ENCODE measurements around the gene SGPP2. TPM values are rescaled to one million over a fixed set of nuclear protein-coding genes. Genes with fewer than 3 reads are reported as not detected.

SGPP2 gene
- total RNA-seq, 3 donors from 2014 or later, result 0.32 to 8.8 (median 1.3) TPM

DNA sequence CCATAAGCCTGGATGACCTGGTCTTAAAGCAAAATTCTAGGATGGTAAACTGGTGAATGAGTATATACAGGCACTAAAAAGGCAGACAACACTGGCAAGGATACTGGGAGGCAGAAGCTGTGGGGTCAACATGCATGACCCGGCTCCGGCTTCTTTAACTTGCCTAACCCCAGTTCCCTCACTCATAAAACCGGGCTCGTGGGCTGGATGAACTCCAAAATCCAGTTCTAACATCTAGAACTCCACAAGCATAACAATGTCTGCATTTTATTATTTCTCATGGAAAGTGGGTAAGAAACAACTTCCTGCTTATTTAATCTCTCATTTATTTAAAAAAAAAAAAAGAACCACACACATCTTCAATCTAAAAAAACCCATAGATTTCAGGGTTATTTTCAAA, 174.3 kb downstream of the SGPP2 start:
- Histone ChIP-seq H3K4me1 (no peaks in the 10 kb centered on the region), H3K36me3 (no peaks in the 10 kb centered on the region), H3K27me3 (no peaks in the 10 kb centered on the region), H3K9me3 (no peaks in the 10 kb centered on the region), H3K4me3 (no peak overlapping the region), H3K27ac (no peak overlapping the region)
- DNase-seq (ENCODE audit: low spot score in 2 of 2), result no peak
- no peak for TF ChIP-seq POLR2AphosphoS5 (IDR thresholded peaks at IDR 0.05)
- TF ChIP-seq CTCF (IDR thresholded peaks at IDR 0.05), result no peak
- TF ChIP-seq POLR2A (IDR thresholded peaks at IDR 0.05), result no peak
- intact Hi-C loops (cut with DNase I; ENCODE audit: low total_unique reads), result loop anchor here (5.0 kb wide), 1 partner anchor 644 kb away; no protein-coding TSS in a partner anchor

DNA sequence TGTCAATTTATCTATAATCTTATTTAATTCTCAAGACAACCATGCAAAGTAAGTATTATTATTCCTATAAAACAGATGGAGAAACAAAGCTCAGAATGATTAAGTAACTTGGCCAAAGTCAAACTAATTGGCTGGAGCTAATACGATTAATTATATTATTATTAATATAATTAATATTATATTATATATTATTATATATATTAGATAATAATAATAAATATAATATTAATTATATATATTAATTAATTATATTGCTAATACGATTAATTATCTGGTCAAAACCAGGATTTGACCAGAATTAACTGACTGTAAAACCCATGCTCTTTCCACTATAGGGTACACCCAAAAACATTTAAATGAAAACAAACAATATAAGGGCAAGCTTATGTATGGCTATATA, 179.2 kb downstream of the SGPP2 start:
- TF ChIP-seq POLR2AphosphoS5 (IDR thresholded peaks at IDR 0.05) (no peak), POLR2A (IDR thresholded peaks at IDR 0.05) (no peak), CTCF (IDR thresholded peaks at IDR 0.05) (no peak)
- no peaks in the 10 kb centered on the region for H3K27me3 ChIP-seq
- no peak overlapping the region for H3K4me3 ChIP-seq
- no peaks in the 10 kb centered on the region for H3K36me3 ChIP-seq
- H3K4me1 ChIP-seq, result no peaks in the 10 kb centered on the region
- no peak for DNase-seq (ENCODE audit: low spot score in 2 of 2)
- H3K9me3 ChIP-seq, result no peaks in the 10 kb centered on the region
- no peak overlapping the region for H3K27ac ChIP-seq
- intact Hi-C loops (cut with DNase I; ENCODE audit: low total_unique reads), result no loop called here

DNA sequence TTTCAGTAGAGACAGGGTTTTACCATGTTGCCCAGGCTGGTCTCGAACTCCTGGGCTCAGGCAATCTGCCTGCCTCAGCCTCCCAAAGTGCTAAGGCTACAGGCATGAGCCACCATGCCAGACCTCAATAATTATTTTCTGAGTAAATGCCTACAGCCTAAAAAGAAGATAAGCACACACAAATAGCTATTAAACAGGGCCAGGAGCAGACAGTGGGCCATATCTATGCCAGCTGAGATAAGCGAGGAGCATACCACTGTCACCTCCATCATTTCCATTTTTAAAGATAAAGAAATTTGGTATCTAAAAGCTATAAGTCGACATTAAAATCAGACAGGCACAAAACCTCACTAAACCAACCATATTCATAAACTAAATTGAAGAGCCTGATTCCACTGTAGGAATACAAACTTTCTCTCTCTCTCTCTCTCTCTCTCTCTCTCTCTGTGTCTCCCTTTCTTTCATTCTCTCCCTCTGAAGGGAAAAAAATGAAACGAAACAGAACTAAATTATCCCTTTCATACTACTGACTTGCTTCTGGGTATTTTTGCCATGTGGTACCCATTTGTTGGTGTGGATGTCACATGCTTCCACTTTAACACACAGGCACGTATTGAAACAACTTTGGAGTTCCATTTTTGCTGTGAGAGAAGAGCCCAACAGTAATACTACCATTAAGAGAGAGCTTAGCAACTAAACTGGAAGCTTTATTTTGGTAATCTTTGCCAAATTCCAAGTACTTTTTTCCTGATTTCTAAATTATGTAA, 180.6 kb downstream of the SGPP2 start:
- TF ChIP-seq POLR2A (IDR thresholded peaks at IDR 0.05) (no peak), POLR2AphosphoS5 (IDR thresholded peaks at IDR 0.05) (no peak), CTCF (IDR thresholded peaks at IDR 0.05) (no peak)
- no peak for DNase-seq (ENCODE audit: low spot score in 2 of 2)
- no peak overlapping the region for H3K27ac ChIP-seq
- no peak overlapping the region for H3K4me3 ChIP-seq
- no peaks in the 10 kb centered on the region for H3K36me3 ChIP-seq
- H3K9me3 ChIP-seq, result no peaks in the 10 kb centered on the region
- no peaks in the 10 kb centered on the region for H3K4me1 ChIP-seq
- intact Hi-C loops (cut with DNase I; ENCODE audit: low total_unique reads), result no loop called here
- no peaks in the 10 kb centered on the region for H3K27me3 ChIP-seq

DNA sequence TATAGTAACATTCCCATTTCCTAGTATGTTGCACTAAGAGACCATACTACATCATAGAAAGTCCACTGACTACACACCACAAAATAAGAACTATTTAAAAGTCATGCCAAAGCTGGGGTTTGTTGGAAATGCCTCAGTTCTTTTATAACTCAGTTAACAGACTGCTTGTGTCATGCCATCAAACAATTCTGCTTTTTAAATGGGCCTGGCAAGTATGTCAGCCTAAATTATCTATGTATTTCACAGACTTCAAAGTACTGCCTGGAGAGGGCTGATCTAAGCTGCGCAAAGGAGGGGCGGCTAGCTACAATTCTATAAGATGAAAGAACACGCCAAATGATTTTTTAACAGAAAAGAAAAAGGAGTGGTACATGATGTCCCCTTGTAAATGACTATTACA, 182.0 kb downstream of the SGPP2 start:
- Histone ChIP-seq H3K27me3 (no peaks in the 10 kb centered on the region), H3K27ac (no peak overlapping the region), H3K36me3 (no peaks in the 10 kb centered on the region), H3K9me3 (no peaks in the 10 kb centered on the region), H3K4me3 (no peak overlapping the region), H3K4me1 (no peaks in the 10 kb centered on the region)
- TF ChIP-seq CTCF (IDR thresholded peaks at IDR 0.05) (no peak), POLR2AphosphoS5 (IDR thresholded peaks at IDR 0.05) (no peak), POLR2A (IDR thresholded peaks at IDR 0.05) (no peak)
- intact Hi-C loops (cut with DNase I; ENCODE audit: low total_unique reads), result no loop called here
- DNase-seq (ENCODE audit: low spot score in 2 of 2), result no peak

DNA sequence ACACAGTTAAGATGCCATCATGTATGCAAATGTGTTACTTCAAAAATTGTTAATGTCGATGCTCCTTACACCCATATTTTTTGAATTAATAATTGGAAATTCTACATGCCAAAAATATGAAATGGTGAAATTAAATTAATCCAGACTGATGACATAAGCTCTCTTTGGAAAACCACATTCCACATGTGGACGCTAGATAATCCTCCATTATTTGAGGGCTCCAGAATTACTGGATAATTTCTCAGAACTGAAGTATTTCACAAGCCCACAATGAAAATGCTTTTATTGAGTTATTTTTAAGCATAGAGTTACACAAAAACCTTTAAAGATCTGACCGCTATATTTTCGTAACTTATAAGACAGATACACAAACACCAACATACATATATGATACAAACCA, 183.7 kb downstream of the SGPP2 start:
- Histone ChIP-seq H3K4me1 (no peaks in the 10 kb centered on the region), H3K27ac (no peak overlapping the region), H3K9me3 (no peaks in the 10 kb centered on the region), H3K27me3 (no peaks in the 10 kb centered on the region), H3K4me3 (no peak overlapping the region), H3K36me3 (no peaks in the 10 kb centered on the region)
- intact Hi-C loops (cut with DNase I; ENCODE audit: low total_unique reads), result no loop called here
- DNase-seq (ENCODE audit: low spot score in 2 of 2), result no peak
- TF ChIP-seq POLR2A (IDR thresholded peaks at IDR 0.05) (no peak), POLR2AphosphoS5 (IDR thresholded peaks at IDR 0.05) (no peak), CTCF (IDR thresholded peaks at IDR 0.05) (no peak)
